Esophagus muscularis mucosa (tissue), 4 donors: ENCODE data around the gene NQO2.

Source experiments
- CTCF ChIP-seq, 3 experiments: fragments of 200-600 bp in 2 of 3; fragments of 450-650 bp in 1 of 3; sonication (generic) in 2 of 3; IDR thresholded peaks; one replicate each; pipeline ENCODE4 v1.5.1; 2017 to 2019; ENCODE audit warnings: antibody characterized with exemption in 3 of 3, mild to moderate bottlenecking in 2 of 3, moderate library complexity in 1 of 3
- EP300 ChIP-seq: sonication (generic); formaldehyde crosslinking; IDR thresholded peaks from one replicate; pipeline ENCODE4 v1.6.1; 2017; ENCODE audit warnings: antibody characterized with exemption
- POLR2A ChIP-seq: fragments of 450-650 bp; IDR thresholded peaks from one replicate; pipeline ENCODE4 v1.6.1; 2017; ENCODE audit warnings: antibody characterized with exemption, moderate library complexity, mild to moderate bottlenecking, low read depth
- POLR2AphosphoS5 ChIP-seq, 2 donors: sonication (generic); formaldehyde crosslinking; IDR thresholded peaks; one replicate each; pipeline ENCODE4 v1.6.1; 2017; ENCODE audit warnings: antibody characterized with exemption in 2 of 2

GRCh38 chr6:2990932-2991506 is 8.7 kb upstream of the NQO2 start:
- TF ChIP-seq CTCF (IDR thresholded peaks at IDR 0.05) (no peak), POLR2A (no peak), POLR2AphosphoS5 (IDR thresholded peaks at IDR 0.05) (no peak), EP300 (no peak)
